Superior temporal gyrus (tissue), 1 donor: ENCODE data around the gene SVOP.
A peak's percentile ranks its signal among the peaks of the same experiment; 100 is the strongest.
"Not testable (repeated sequence)": the region's sequence is repeated elsewhere in the genome, so short reads cannot be mapped to it uniquely, and the experiment has no call there.

Source experiments
- DNase-seq: peaks from one replicate; pipeline ENCODE4 v3.0.0-alpha.2; 2016; ENCODE audit errors: extremely low spot score

The SVOP gene

GRCh38 chr12:109020796-109021380 is at the start of gene SVOP:
SVOP (minus strand) TSS chr12:109021068; CDS start chr12:109020868, 200 bp downstream.
- DNase-seq = peak; percentile 86

- no peak for DNase-seq
These were observed 48.7 kb upstream of the SVOP start for GRCh38 chr12:109069307-109070271.

GRCh38 chr12:109065853-109066193 is 45.0 kb upstream of the SVOP start:
- DNase-seq = no peak

GRCh38 chr12:109065154-109065852 is 44.4 kb upstream of the SVOP start:
- DNase-seq = no peak

GRCh38 chr12:109064143-109064542 is 43.3 kb upstream of the SVOP start:
- no peak for DNase-seq

- DNase-seq = no peak
These were observed 37.9 kb upstream of the SVOP start for GRCh38 chr12:109058773-109059172.

- peak; percentile 89 for DNase-seq
These were observed 36.5 kb upstream of the SVOP start for GRCh38 chr12:109057376-109057775.

- DNase-seq = peak; percentile 81
These were observed 36.0 kb upstream of the SVOP start for GRCh38 chr12:109056891-109057290.

GRCh38 chr12:109054520-109054919 is 33.7 kb upstream of the SVOP start:
- DNase-seq = no peak

GRCh38 chr12:109054124-109054513 is 33.3 kb upstream of the SVOP start:
- DNase-seq = not testable (repeated sequence)

- DNase-seq = no peak
These were observed 32.7 kb upstream of the SVOP start for GRCh38 chr12:109053382-109054123.

- peak; percentile 95 for DNase-seq
These were observed 31.8 kb upstream of the SVOP start, which contains the start of gene USP30 for GRCh38 chr12:109052414-109053323. USP30 (plus strand) TSS chr12:109052576; CDS start chr12:109052679, 103 bp downstream.

- no peak for DNase-seq
These were observed 31.2 kb upstream of the SVOP start for GRCh38 chr12:109052097-109052413.

GRCh38 chr12:109049794-109050193 is 28.9 kb upstream of the SVOP start:
- not testable (repeated sequence) for DNase-seq

GRCh38 chr12:109048706-109049105 is 27.8 kb upstream of the SVOP start:
- not testable (repeated sequence) for DNase-seq

GRCh38 chr12:109047081-109047805 is 26.4 kb upstream of the SVOP start:
- no peak for DNase-seq

GRCh38 chr12:109044241-109044640 is 23.4 kb upstream of the SVOP start:
- no peak for DNase-seq

- no peak for DNase-seq
These were observed 16.1 kb upstream of the SVOP start for GRCh38 chr12:109036975-109037374.

- no peak for DNase-seq
These were observed 12.7 kb upstream of the SVOP start for GRCh38 chr12:109033239-109034196.
